ENCODE measurements around the gene OAT.
"Not testable (repeated sequence)": the region's sequence is repeated elsewhere in the genome, so short reads cannot be mapped to it uniquely, and the experiment has no call there.

The OAT gene

DNA sequence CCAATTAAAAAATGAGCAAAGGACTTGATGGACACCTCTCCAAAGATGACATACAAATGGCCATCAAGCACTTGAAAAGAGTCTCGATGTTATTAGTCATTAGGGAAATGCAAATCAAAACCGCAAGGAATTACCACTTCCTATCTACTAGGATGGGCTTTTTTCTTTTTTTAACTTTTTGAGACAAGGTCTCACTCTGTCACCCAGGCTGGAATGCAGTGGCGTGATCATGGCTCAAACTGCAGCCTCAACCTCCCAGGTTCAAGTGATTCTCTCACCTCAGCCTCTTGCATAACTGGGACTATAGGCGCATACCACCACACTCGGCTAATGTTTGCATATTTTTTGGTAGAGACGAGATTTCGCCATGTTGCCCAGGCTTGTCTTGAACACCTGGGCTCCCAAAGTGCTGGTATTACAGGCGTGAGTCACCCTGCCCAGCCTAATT is 17.5 kb upstream of the OAT start:
- no peak for ATAC-seq
- TF ChIP-seq CSDC2 (CRISPR knock-in tag; IDR thresholded peaks at IDR 0.05): no peak
- TF ChIP-seq, protein P1, sequence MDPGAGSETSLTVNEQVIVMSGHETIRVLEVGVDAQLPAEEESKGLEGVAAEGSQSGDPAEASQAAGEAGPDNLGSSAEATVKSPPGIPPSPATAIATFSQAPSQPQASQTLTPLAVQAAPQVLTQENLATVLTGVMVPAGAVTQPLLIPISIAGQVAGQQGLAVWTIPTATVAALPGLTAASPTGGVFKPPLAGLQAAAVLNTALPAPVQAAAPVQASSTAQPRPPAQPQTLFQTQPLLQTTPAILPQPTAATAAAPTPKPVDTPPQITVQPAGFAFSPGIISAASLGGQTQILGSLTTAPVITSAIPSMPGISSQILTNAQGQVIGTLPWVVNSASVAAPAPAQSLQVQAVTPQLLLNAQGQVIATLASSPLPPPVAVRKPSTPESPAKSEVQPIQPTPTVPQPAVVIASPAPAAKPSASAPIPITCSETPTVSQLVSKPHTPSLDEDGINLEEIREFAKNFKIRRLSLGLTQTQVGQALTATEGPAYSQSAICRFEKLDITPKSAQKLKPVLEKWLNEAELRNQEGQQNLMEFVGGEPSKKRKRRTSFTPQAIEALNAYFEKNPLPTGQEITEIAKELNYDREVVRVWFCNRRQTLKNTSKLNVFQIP (CRISPR knock-in tag; IDR thresholded peaks at IDR 0.05; ENCODE audit: borderline replicate concordance, low read depth): no peak
- no peak for TF ChIP-seq ZC3H10 (CRISPR knock-in tag; IDR thresholded peaks at IDR 0.05)
- no peak for TF ChIP-seq PPARA (CRISPR knock-in tag; IDR thresholded peaks at IDR 0.05; ENCODE audit: borderline replicate concordance)
- TF ChIP-seq TCF4 (CRISPR knock-in tag; IDR thresholded peaks at IDR 0.05; ENCODE audit: borderline replicate concordance): no peak
- TF ChIP-seq, protein P2, sequence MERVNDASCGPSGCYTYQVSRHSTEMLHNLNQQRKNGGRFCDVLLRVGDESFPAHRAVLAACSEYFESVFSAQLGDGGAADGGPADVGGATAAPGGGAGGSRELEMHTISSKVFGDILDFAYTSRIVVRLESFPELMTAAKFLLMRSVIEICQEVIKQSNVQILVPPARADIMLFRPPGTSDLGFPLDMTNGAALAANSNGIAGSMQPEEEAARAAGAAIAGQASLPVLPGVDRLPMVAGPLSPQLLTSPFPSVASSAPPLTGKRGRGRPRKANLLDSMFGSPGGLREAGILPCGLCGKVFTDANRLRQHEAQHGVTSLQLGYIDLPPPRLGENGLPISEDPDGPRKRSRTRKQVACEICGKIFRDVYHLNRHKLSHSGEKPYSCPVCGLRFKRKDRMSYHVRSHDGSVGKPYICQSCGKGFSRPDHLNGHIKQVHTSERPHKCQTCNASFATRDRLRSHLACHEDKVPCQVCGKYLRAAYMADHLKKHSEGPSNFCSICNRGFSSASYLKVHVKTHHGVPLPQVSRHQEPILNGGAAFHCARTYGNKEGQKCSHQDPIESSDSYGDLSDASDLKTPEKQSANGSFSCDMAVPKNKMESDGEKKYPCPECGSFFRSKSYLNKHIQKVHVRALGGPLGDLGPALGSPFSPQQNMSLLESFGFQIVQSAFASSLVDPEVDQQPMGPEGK (CRISPR knock-in tag; IDR thresholded peaks at IDR 0.05; ENCODE audit: borderline replicate concordance): no peak
- TF ChIP-seq, protein P3, sequence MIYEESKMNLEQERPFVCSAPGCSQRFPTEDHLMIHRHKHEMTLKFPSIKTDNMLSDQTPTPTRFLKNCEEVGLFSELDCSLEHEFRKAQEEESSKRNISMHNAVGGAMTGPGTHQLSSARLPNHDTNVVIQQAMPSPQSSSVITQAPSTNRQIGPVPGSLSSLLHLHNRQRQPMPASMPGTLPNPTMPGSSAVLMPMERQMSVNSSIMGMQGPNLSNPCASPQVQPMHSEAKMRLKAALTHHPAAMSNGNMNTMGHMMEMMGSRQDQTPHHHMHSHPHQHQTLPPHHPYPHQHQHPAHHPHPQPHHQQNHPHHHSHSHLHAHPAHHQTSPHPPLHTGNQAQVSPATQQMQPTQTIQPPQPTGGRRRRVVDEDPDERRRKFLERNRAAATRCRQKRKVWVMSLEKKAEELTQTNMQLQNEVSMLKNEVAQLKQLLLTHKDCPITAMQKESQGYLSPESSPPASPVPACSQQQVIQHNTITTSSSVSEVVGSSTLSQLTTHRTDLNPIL (CRISPR knock-in tag; IDR thresholded peaks at IDR 0.05; ENCODE audit: low read depth): no peak
- TF ChIP-seq ZNF565 (CRISPR knock-in tag; conservative IDR thresholded peaks at IDR 0.05; ENCODE audit: low read depth): no peak
- no peak for TF ChIP-seq BACH2 (CRISPR knock-in tag; IDR thresholded peaks at IDR 0.05; ENCODE audit: borderline replicate concordance)
- TF ChIP-seq SNAI2 (CRISPR knock-in tag; IDR thresholded peaks at IDR 0.05): no peak
- no peak for TF ChIP-seq RARB (CRISPR knock-in tag; IDR thresholded peaks at IDR 0.05)
- TF ChIP-seq ARNTL (CRISPR knock-in tag; IDR thresholded peaks at IDR 0.05; ENCODE audit: borderline replicate concordance, low read depth): no peak
- TF ChIP-seq, protein P4, sequence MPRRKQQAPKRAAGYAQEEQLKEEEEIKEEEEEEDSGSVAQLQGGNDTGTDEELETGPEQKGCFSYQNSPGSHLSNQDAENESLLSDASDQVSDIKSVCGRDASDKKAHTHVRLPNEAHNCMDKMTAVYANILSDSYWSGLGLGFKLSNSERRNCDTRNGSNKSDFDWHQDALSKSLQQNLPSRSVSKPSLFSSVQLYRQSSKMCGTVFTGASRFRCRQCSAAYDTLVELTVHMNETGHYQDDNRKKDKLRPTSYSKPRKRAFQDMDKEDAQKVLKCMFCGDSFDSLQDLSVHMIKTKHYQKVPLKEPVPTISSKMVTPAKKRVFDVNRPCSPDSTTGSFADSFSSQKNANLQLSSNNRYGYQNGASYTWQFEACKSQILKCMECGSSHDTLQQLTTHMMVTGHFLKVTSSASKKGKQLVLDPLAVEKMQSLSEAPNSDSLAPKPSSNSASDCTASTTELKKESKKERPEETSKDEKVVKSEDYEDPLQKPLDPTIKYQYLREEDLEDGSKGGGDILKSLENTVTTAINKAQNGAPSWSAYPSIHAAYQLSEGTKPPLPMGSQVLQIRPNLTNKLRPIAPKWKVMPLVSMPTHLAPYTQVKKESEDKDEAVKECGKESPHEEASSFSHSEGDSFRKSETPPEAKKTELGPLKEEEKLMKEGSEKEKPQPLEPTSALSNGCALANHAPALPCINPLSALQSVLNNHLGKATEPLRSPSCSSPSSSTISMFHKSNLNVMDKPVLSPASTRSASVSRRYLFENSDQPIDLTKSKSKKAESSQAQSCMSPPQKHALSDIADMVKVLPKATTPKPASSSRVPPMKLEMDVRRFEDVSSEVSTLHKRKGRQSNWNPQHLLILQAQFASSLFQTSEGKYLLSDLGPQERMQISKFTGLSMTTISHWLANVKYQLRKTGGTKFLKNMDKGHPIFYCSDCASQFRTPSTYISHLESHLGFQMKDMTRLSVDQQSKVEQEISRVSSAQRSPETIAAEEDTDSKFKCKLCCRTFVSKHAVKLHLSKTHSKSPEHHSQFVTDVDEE (CRISPR knock-in tag; IDR thresholded peaks at IDR 0.05): no peak

DNA sequence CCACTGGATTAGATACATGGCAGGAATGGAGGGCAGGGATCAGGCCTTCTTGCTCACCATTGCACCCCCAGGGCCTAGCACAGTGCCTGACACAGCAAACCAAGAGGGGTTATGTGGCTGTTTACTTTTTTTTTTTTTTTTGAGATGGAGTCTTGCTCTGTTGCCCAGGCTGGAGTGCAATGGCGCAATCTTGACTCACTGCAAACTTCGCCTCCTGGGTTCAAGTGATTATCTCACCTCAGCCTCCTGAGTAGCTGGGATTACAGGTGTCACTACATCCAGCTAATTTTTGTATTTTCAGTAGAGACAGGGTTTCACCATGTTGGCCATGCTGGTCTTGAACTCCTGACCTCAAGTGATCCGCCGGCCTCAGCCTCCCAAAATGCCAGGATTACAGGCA is 17.0 kb upstream of the OAT start:
- ATAC-seq: not testable (repeated sequence)

DNA sequence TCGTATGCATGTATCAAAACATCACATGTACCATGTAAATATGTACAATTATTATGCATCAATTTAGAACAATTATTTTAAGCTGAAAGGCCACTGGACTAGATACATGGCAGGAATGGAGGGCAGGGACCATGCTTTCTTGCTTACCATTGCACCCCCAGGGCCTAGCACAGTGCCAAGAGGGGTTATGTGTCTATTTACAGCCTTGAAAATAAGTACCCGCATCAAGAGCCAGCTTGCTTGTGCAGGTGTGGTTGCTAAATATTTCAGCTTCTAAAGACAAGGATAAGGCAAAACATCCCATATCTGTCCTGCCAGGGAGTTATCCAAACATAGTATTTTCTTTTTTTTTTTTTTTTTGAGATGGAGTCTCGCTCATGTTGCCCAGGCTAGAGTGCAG is 14.7 kb upstream of the OAT start:
- no peak for ATAC-seq
- TF ChIP-seq ZFP30 (CRISPR knock-in tag; IDR thresholded peaks at IDR 0.05) (no peak), ZFP3 (CRISPR knock-in tag; IDR thresholded peaks at IDR 0.05) (no peak), ISL1 (CRISPR knock-in tag; IDR thresholded peaks at IDR 0.05) (no peak), PPARA (CRISPR knock-in tag; IDR thresholded peaks at IDR 0.05; ENCODE audit: borderline replicate concordance) (no peak)
- TF ChIP-seq, protein P1 (CRISPR knock-in tag; IDR thresholded peaks at IDR 0.05; ENCODE audit: borderline replicate concordance, low read depth): no peak

DNA sequence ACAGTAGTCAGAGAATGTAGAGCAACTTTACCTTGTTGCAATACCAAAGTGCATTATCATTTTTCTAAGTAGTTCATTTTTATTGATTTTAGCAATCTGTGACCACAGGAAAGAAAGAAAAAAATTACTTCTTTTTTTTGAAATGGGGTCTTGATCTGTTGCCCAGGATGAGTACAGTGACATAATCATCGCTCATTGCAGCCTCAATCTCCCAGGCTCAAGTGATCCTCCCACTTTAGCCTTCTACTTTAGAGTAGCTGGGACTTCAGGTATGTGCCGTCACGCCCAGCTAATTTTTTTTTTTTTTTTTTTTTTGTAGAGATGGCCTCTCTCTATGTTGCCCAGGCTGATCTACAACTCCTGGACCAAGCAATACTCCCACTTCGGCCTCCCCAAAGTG is 11.4 kb upstream of the OAT start:
- no peak for ATAC-seq
- TF ChIP-seq ZC3H10 (CRISPR knock-in tag; IDR thresholded peaks at IDR 0.05): no peak
- TF ChIP-seq TCF4 (CRISPR knock-in tag; IDR thresholded peaks at IDR 0.05; ENCODE audit: borderline replicate concordance): no peak
- TF ChIP-seq ZNF70 (CRISPR knock-in tag; IDR thresholded peaks at IDR 0.05): no peak
- no peak for TF ChIP-seq TOX (CRISPR knock-in tag; IDR thresholded peaks at IDR 0.05; ENCODE audit: borderline replicate concordance)
- no peak for TF ChIP-seq PPARA (CRISPR knock-in tag; IDR thresholded peaks at IDR 0.05; ENCODE audit: borderline replicate concordance)
- no peak for TF ChIP-seq ZNF8 (CRISPR knock-in tag; IDR thresholded peaks at IDR 0.05)
- TF ChIP-seq CSDC2 (CRISPR knock-in tag; IDR thresholded peaks at IDR 0.05): no peak
- TF ChIP-seq, protein P4 (CRISPR knock-in tag; IDR thresholded peaks at IDR 0.05): no peak
- TF ChIP-seq ISL1 (CRISPR knock-in tag; IDR thresholded peaks at IDR 0.05): no peak
- TF ChIP-seq BACH2 (CRISPR knock-in tag; IDR thresholded peaks at IDR 0.05; ENCODE audit: borderline replicate concordance): no peak
- no peak for TF ChIP-seq SNAI2 (CRISPR knock-in tag; IDR thresholded peaks at IDR 0.05)
- TF ChIP-seq, protein P3 (CRISPR knock-in tag; IDR thresholded peaks at IDR 0.05; ENCODE audit: low read depth): no peak
- TF ChIP-seq, protein P1 (CRISPR knock-in tag; IDR thresholded peaks at IDR 0.05; ENCODE audit: borderline replicate concordance, low read depth): no peak
- TF ChIP-seq ZFP30 (CRISPR knock-in tag; IDR thresholded peaks at IDR 0.05): no peak

All from SK-N-SH treated with all-trans-retinoic acid at 6 μM for 48 hours (cell line).